Nephron (organoid): Measurements from ENCODE around the gene MAP4K2.
A peak's percentile ranks its signal among the peaks of the same experiment; 100 is the strongest.

Source experiments
- H3K27ac Mint-ChIP-seq, 3 experiments: 2 replicates each; pipeline ENCODE4 v1.8.0; 2020; ENCODE audit warnings: mixed read lengths in 3 of 3, mild to moderate bottlenecking in 2 of 3, moderate library complexity in 1 of 3
- H3K27me3 Mint-ChIP-seq: 2 replicates; pipeline ENCODE4 v1.8.0; 2021; ENCODE audit warnings: low read depth, mild to moderate bottlenecking, moderate library complexity, mixed read lengths
- H3K36me3 Mint-ChIP-seq: 2 replicates; pipeline ENCODE4 v1.8.0; 2020; ENCODE audit warnings: low read depth, mixed read lengths
- H3K4me1 Mint-ChIP-seq: 2 replicates; pipeline ENCODE4 v1.8.0; 2020; ENCODE audit warnings: mixed read lengths
- H3K4me3 Mint-ChIP-seq, 3 experiments: 2 replicates each; pipeline ENCODE4 v1.8.0; 2020; ENCODE audit warnings: mild to moderate bottlenecking in 3 of 3, mixed read lengths in 3 of 3, moderate library complexity in 2 of 3
- H3K9me3 Mint-ChIP-seq: 2 replicates; pipeline ENCODE4 v1.8.0; 2020; ENCODE audit warnings: mixed read lengths
- TF ChIP-seq, protein P1 (sequence below), 3 experiments: fragments of 200-600 bp; sonication (generic); IDR thresholded peaks; one replicate each; pipeline ENCODE4 v1.5.0; 2021; ENCODE audit warnings: antibody characterized with exemption in 3 of 3; ENCODE audit not compliant: unreplicated experiment in 3 of 3

Gene MAP4K2

DNA sequence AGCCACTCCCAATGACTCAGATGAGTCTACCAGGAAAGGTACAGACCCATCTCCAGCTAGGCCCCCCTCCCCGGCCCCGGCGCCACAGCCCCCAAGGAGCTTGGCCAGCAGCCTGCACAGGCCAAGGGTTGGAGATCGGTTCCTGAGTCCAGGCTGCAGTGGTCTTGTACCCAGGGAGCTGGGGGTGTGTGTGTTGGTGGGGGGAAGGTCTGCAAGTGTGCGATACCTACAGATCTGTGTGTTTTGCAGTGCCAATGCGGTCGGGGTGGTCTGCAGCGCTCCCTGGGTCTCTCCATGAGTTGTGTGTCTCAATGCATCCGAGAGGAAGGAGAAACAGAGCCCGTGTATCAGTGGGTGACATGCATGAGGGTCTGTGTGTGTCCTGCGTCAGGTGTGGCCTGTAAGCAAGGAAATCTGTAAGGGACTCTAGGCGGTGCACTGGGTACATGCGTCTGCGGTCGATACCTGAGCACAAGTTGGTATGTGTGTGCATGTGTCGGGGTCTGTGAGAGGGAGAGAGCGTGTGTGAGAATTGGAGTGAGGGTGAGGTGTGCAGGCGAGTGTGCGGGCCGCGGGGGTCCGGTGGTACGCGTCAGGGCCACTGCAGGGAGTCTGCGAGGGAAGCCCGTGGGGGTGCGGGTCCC is 40.8 kb upstream of the MAP4K2 start:
- Mint-ChIP-seq H3K4me3 (peak overlapping the region; percentile 83 to 84 (median 84)), H3K4me1 (peaks cover 9% of the 10 kb centered on the region), H3K27ac (peak overlapping the region; percentile 30 to 45 (median 39)), H3K9me3 (no peaks in the 10 kb centered on the region), H3K36me3 (no peaks in the 10 kb centered on the region), H3K27me3 (peaks cover 16% of the 10 kb centered on the region)
- TF ChIP-seq, protein P1, sequence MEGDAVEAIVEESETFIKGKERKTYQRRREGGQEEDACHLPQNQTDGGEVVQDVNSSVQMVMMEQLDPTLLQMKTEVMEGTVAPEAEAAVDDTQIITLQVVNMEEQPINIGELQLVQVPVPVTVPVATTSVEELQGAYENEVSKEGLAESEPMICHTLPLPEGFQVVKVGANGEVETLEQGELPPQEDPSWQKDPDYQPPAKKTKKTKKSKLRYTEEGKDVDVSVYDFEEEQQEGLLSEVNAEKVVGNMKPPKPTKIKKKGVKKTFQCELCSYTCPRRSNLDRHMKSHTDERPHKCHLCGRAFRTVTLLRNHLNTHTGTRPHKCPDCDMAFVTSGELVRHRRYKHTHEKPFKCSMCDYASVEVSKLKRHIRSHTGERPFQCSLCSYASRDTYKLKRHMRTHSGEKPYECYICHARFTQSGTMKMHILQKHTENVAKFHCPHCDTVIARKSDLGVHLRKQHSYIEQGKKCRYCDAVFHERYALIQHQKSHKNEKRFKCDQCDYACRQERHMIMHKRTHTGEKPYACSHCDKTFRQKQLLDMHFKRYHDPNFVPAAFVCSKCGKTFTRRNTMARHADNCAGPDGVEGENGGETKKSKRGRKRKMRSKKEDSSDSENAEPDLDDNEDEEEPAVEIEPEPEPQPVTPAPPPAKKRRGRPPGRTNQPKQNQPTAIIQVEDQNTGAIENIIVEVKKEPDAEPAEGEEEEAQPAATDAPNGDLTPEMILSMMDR (IDR thresholded peaks at IDR 0.05; ENCODE audit: unreplicated experiment in 3 of 3) = no peak

DNA sequence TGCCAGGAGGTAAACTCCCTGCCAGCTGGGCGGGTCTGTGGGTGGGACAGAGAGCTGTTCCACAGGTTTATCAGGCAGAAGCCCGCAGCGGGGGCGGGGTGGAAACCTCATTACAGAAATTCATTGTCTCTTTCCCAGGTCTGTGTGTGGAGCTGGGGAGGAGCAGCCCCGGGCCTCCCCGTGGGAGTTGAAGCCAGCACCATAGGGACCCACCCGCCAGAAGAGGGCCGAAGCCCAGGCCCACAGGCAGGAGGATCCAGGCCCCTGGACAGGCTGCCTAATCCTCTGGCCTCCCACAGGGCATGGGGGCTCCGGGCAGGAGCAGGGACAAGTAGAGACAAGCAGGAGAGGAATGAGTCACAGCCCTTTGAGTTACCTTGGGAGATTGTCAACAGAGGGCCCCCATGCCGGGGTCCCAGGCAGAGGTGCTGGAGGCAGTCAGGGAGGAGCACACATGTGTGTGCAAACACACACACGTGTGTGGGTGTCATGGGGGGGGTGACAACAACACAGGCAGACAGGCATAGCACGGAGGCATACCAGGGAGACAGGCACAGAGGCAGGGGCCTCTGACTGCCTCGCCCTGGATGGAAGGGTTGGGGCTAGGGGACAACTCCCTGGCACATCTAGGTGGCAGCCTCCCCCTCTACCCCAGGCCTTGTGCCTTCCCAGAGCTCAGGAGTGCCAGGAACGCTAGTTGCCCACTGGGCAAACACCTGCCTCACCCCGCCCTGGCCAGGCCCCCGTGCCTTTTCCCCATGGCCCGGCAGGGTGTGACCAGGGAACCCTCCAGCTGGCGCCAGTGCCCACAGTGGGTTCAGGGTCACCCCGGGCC is 40.1 kb upstream of the MAP4K2 start:
- H3K4me3 Mint-ChIP-seq = peak overlapping the region; percentile 83 to 84 (median 84)
- TF ChIP-seq, protein P1 (IDR thresholded peaks at IDR 0.05; ENCODE audit: unreplicated experiment in 3 of 3) = no peak
- H3K36me3 Mint-ChIP-seq = no peaks in the 10 kb centered on the region
- H3K27me3 Mint-ChIP-seq = peaks cover 16% of the 10 kb centered on the region
- peaks cover 9% of the 10 kb centered on the region for H3K4me1 Mint-ChIP-seq
- H3K27ac Mint-ChIP-seq = peak overlapping the region in 2 of 3 experiments; percentile 76 to 83
- H3K9me3 Mint-ChIP-seq = no peaks in the 10 kb centered on the region

DNA sequence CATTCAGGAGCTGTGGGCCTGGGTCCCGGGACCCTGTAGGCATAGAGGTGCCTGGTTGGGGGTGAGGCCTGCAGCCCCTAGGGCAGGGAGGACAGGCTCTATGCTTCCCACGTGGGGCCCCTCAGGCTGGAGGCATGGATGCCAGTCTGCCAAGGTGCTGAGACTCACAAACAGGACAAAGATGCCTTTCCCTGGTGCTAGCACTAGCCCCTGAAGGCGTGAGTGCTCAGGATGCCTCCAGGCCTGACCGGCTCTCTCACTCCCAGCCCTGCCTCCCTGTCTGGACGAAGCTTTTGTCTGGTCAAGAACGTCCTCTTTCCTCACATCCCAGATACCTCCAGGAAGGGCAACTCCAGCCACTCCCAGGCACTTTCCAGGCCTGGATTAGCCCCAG is 39.3 kb upstream of the MAP4K2 start:
- H3K36me3 Mint-ChIP-seq = no peaks in the 10 kb centered on the region
- H3K27me3 Mint-ChIP-seq = peaks cover 16% of the 10 kb centered on the region
- H3K4me3 Mint-ChIP-seq = peak overlapping the region in 1 of 3 experiments; percentile 42
- no peak overlapping the region for H3K27ac Mint-ChIP-seq
- H3K4me1 Mint-ChIP-seq = peaks cover 9% of the 10 kb centered on the region
- TF ChIP-seq, protein P1 (IDR thresholded peaks at IDR 0.05; ENCODE audit: unreplicated experiment in 3 of 3) = no peak
- no peaks in the 10 kb centered on the region for H3K9me3 Mint-ChIP-seq

DNA sequence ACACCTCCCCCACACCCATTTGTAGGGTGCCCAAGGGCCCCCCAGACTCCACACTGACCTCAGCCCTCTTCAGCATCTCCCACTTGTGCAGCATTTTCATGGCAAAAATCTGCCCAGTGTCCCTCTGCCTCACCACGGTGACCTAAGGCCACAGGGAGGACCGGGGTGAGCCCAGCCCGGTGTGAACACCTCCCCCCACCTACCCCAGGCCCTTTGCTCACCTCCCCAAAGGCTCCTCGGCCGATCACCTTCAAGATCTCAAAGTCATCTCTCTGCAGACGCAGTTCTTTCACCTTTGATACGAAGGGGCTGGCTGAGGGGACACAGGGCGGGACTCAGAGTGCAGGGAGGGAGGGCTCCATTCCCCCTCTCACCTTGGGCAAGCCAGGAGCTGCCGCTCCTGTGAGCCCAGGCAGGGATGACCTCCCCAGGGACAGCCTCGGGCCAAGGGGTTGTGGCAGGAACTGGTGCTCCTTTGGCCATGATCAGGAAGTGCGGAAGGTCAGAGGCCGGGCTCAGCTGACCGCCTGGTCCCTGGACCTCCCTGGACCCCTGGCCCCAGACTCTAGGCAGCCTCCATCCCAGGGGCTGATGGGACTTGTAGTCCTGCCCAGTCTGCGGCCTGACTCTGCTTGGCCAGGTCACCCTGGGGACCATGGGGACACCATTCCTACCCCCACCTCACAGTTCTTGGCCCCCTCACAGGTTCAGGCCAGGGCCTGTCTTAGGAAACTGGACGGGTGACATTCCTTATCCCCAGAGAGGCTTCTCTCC is 38.8 kb upstream of the MAP4K2 start:
- peaks cover 16% of the 10 kb centered on the region for H3K27me3 Mint-ChIP-seq
- no peak overlapping the region for H3K27ac Mint-ChIP-seq
- no peaks in the 10 kb centered on the region for H3K36me3 Mint-ChIP-seq
- no peaks in the 10 kb centered on the region for H3K9me3 Mint-ChIP-seq
- TF ChIP-seq, protein P1 (IDR thresholded peaks at IDR 0.05; ENCODE audit: unreplicated experiment in 3 of 3) = no peak
- H3K4me3 Mint-ChIP-seq = no peak overlapping the region
- peaks cover 9% of the 10 kb centered on the region for H3K4me1 Mint-ChIP-seq

DNA sequence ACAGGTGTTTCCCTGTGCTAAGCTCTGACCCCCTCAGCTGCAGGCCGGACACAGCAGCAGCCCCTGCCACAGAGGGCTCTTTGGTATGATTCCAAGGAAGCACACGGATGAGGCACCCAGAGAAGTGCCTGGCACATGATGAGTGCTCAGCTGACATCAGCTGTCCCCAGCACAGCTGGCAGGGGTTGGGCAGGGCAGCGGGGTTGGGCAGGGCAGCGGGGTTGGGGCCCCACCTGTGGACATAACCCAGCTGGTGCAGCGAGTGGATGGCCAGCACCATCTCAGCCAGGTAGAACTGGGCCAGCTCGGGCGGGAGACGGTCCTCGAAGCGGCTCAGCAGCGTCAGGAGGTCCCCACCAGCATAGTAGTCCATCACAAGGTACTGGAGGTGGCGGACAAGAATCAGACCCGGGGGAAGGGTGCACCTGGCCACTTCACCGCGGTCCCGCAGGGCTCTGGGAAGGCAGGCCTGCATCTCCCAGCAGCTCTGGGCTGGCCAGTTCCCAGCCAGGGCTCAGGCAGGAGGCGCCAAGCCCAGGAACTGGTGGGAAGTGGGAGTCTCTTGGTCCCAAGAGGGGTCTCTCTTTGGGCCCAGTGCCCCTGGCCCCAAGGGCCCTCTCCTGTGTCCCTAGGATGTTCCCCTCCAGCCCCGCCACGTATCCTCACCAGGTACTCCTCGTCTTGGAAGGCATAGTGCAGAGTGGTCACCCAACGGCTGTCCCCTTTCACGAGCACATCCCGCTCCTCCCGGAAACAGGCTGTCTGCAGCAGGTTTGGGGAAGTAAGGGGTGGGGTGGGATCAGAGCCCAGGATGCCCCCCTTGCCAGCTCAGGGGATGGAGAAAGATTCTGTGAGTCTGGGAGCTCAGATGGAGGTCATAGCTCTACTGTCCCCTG is 37.1 kb upstream of the MAP4K2 start:
- TF ChIP-seq, protein P1 (IDR thresholded peaks at IDR 0.05; ENCODE audit: unreplicated experiment in 3 of 3) = no peak

More for the DNA sequence above, 37.1 kb upstream of the MAP4K2 start:
- H3K4me1 Mint-ChIP-seq = peaks cover 9% of the 10 kb centered on the region
- H3K36me3 Mint-ChIP-seq = no peaks in the 10 kb centered on the region
- no peaks in the 10 kb centered on the region for H3K9me3 Mint-ChIP-seq
- peaks cover 9% of the 10 kb centered on the region for H3K27me3 Mint-ChIP-seq
- H3K27ac Mint-ChIP-seq = no peak overlapping the region
- no peak overlapping the region for H3K4me3 Mint-ChIP-seq
